Keratinocyte (primary cell): ENCODE data around the gene TFEC. TPM values are rescaled to one million over a fixed set of nuclear protein-coding genes. Genes with fewer than 3 reads are reported as not detected.

Experiments
- DNase-seq: peaks from one replicate; pipeline ENCODE4 v3.0.0-alpha.2; 2011; ENCODE audit warnings: low read depth, missing footprints, low spot score
- FAIRE-seq: peaks from 2 replicates; lab custom pipeline; 2011; peaks lifted over from hg19 to GRCh38; lab: Jason Lieb, UNC
- H2AFZ ChIP-seq: 2 replicates; pipeline ENCODE4 v1.6.0; 2012; ENCODE audit warnings: low read length, control low read depth, inconsistent platforms; ENCODE audit not compliant: control insufficient read depth
- H3K27ac ChIP-seq: 2 replicates; pipeline ENCODE4 v1.5.1; 2011; ENCODE audit warnings: low read length; ENCODE audit not compliant: control insufficient read depth, insufficient read depth
- H3K27me3 ChIP-seq: 3 replicates; pipeline ENCODE4 v1.6.0; 2011; ENCODE audit warnings: low read length; ENCODE audit not compliant: control insufficient read depth, insufficient read depth; ENCODE audit errors: extremely low read depth
- H3K36me3 ChIP-seq, 2 experiments: 2 replicates in 1 of 2; 3 replicates in 1 of 2; pipeline ENCODE4 v1.5.1; 2011; ENCODE audit warnings: low read length in 2 of 2, mild to moderate bottlenecking in 1 of 2; ENCODE audit not compliant: control insufficient read depth in 2 of 2, insufficient read depth in 2 of 2; ENCODE audit errors: extremely low read depth in 1 of 2
- H3K4me1 ChIP-seq: 3 replicates; pipeline ENCODE4 v1.5.1; 2011; ENCODE audit warnings: low read length; ENCODE audit not compliant: control insufficient read depth, insufficient read depth; ENCODE audit errors: extremely low read depth
- H3K4me2 ChIP-seq: 3 replicates; pipeline ENCODE4 v1.6.0; 2011; ENCODE audit warnings: low read depth, low read length; ENCODE audit not compliant: control insufficient read depth, insufficient read depth; ENCODE audit errors: extremely low read depth
- H3K4me3 ChIP-seq, 3 experiments: fragments of 200-600 bp in 1 of 3; sonication (generic) in 1 of 3; 2 replicates in 2 of 3; 3 replicates in 1 of 3; pipeline ENCODE4 v1.5.1; 2011 to 2016; ENCODE audit warnings: low read length in 3 of 3, mild to moderate bottlenecking in 3 of 3, control low read depth in 2 of 3, inconsistent platforms in 1 of 3, low read depth in 1 of 3, mixed read lengths in 1 of 3, mixed run types in 1 of 3, moderate library complexity in 1 of 3; ENCODE audit not compliant: control insufficient read depth in 2 of 3, insufficient read depth in 2 of 3; ENCODE audit errors: extremely low read depth in 1 of 3
- H3K79me2 ChIP-seq: 2 replicates; pipeline ENCODE4 v1.6.0; 2012; ENCODE audit warnings: low read length; ENCODE audit not compliant: control insufficient read depth, insufficient read depth
- H3K9ac ChIP-seq: 3 replicates; pipeline ENCODE4 v1.6.0; 2011; ENCODE audit warnings: low read length; ENCODE audit not compliant: control insufficient read depth, insufficient read depth; ENCODE audit errors: extremely low read depth
- H3K9me1 ChIP-seq: 3 replicates; pipeline ENCODE4 v1.6.0; 2011; ENCODE audit warnings: low read length; ENCODE audit not compliant: control insufficient read depth, insufficient read depth; ENCODE audit errors: extremely low read depth
- H3K9me3 ChIP-seq: 2 replicates; pipeline ENCODE4 v1.5.1; 2012; ENCODE audit warnings: low read depth, low read length; ENCODE audit not compliant: control insufficient read depth
- H4K20me1 ChIP-seq: 3 replicates; pipeline ENCODE4 v1.6.0; 2011; ENCODE audit warnings: low read length; ENCODE audit not compliant: control insufficient read depth, insufficient read depth; ENCODE audit errors: extremely low read depth
- EZH2 ChIP-seq: IDR thresholded peaks from one replicate; pipeline ENCODE4 v1.6.1; 2012; ENCODE audit warnings: inconsistent platforms, mild to moderate bottlenecking, low read length, moderate library complexity
- dilution Hi-C: fragments of 300-500 bp; cut with MboI; formaldehyde crosslinking; loops from one replicate; pipeline ENCODE4 v1.7.0; 2020; ENCODE audit warnings: low sequenced_read_pairs; ENCODE audit not compliant: extremely low pct_ligation_motif_present
- polyA plus RNA-seq, 5 experiments: library from polyadenylated mRNA; depleted of rRNA in 3 of 5; stranded (reverse) in 3 of 5; stranded (forward) in 1 of 5; unstranded in 1 of 5; fragments of >200 nt; gene quantifications; 1 replicate in 1 of 5; 2 replicates in 3 of 5; 3 replicates in 1 of 5; pipeline versions ENCODE4 v1.2.1 to v1.2.3, GENCODE V29; 2011 to 2012; ENCODE audit warnings: missing spikeins in 2 of 5, low read depth in 1 of 5, low replicate concordance in 1 of 5
- TF ChIP-seq, protein P1 (sequence below), 3 experiments: IDR thresholded peaks in 1 of 3; conservative IDR thresholded peaks in 1 of 3; optimal IDR thresholded peaks in 1 of 3; 2 replicates in 2 of 3; 3 replicates in 1 of 3; pipeline versions ENCODE3 to v1.5.1; 2011; ENCODE audit warnings: low read length in 3 of 3, mild to moderate bottlenecking in 3 of 3, moderate library complexity in 2 of 3, control low read depth in 1 of 3, inconsistent platforms in 1 of 3; ENCODE audit not compliant: insufficient read depth in 2 of 3; ENCODE audit errors: extremely low read depth in 1 of 3

Gene TFEC
- polyA plus RNA-seq, 1 donor (not counting 4 experiments of a cell fraction or from before 2014, with no cell fraction given): 0.08 TPM

GRCh38 chr7:115984105-115984504 is 46.5 kb downstream of the TFEC start:
- no peak for TF ChIP-seq EZH2
- TF ChIP-seq, protein P1, sequence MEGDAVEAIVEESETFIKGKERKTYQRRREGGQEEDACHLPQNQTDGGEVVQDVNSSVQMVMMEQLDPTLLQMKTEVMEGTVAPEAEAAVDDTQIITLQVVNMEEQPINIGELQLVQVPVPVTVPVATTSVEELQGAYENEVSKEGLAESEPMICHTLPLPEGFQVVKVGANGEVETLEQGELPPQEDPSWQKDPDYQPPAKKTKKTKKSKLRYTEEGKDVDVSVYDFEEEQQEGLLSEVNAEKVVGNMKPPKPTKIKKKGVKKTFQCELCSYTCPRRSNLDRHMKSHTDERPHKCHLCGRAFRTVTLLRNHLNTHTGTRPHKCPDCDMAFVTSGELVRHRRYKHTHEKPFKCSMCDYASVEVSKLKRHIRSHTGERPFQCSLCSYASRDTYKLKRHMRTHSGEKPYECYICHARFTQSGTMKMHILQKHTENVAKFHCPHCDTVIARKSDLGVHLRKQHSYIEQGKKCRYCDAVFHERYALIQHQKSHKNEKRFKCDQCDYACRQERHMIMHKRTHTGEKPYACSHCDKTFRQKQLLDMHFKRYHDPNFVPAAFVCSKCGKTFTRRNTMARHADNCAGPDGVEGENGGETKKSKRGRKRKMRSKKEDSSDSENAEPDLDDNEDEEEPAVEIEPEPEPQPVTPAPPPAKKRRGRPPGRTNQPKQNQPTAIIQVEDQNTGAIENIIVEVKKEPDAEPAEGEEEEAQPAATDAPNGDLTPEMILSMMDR (optimal IDR thresholded peaks at IDR 0.05 in 1 of 3, IDR thresholded peaks at IDR 0.05 in 1 of 3, conservative IDR thresholded peaks at IDR 0.05 in 1 of 3; ENCODE audit: extremely low read depth in 1 of 3, insufficient read depth in 2 of 3, low read length in 3 of 3): no peak
- no peak overlapping the region for H3K4me3 ChIP-seq
- FAIRE-seq (no peak), DNase-seq (no peak)
- H3K4me1 ChIP-seq: no peaks in the 10 kb centered on the region
- H2AFZ ChIP-seq: no peak overlapping the region
- H3K9ac ChIP-seq: no peak overlapping the region
- no peaks in the 10 kb centered on the region for H3K9me3 ChIP-seq
- H3K9me1 ChIP-seq: no peaks in the 10 kb centered on the region
- no peak overlapping the region for H3K4me2 ChIP-seq
- H4K20me1 ChIP-seq: no peaks in the 10 kb centered on the region
- no peaks in the 10 kb centered on the region for H3K27me3 ChIP-seq
- dilution Hi-C loops: no loop called here
- H3K79me2 ChIP-seq: no peaks in the 10 kb centered on the region
- H3K36me3 ChIP-seq: no peaks in the 10 kb centered on the region
- no peak overlapping the region for H3K27ac ChIP-seq

DNA sequence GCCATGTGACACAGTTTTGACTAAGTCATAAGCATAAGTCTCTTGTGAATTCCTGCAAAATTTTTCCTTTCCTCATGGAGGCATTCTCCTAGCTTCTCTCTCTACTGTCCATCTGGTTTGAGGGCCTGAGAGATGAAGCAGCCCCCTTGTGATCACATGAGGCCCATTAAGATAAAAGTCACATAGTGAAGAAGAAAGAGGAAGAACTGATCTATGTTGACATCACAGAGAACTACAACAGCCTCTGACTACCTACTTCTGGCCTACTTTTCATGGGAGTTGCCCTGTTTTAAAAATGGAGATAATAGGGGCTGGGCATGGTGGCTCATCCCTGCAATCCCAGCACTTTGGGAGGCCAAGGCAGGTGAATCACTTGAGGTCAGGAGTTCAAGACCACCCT is 50.4 kb downstream of the TFEC start:
- DNase-seq: no peak
- Histone ChIP-seq H2AFZ (no peak overlapping the region), H3K4me2 (no peak overlapping the region), H3K79me2 (no peaks in the 10 kb centered on the region), H3K4me1 (no peaks in the 10 kb centered on the region), H4K20me1 (no peaks in the 10 kb centered on the region), H3K4me3 (no peak overlapping the region), H3K9me1 (no peaks in the 10 kb centered on the region), H3K36me3 (no peaks in the 10 kb centered on the region), H3K27ac (no peak overlapping the region), H3K9me3 (no peaks in the 10 kb centered on the region), H3K27me3 (no peaks in the 10 kb centered on the region), H3K9ac (no peak overlapping the region)
- dilution Hi-C loops: no loop called here
- FAIRE-seq: no peak
- TF ChIP-seq, protein P1 (optimal IDR thresholded peaks at IDR 0.05 in 1 of 3, IDR thresholded peaks at IDR 0.05 in 1 of 3, conservative IDR thresholded peaks at IDR 0.05 in 1 of 3; ENCODE audit: extremely low read depth in 1 of 3, insufficient read depth in 2 of 3, low read length in 3 of 3): no peak
- TF ChIP-seq EZH2: no peak
